ENCODE data around the gene ATP8B2.
"Not testable (repeated sequence)": the region's sequence is repeated elsewhere in the genome, so short reads cannot be mapped to it uniquely, and the experiment has no call there.

ATP8B2 gene

DNA sequence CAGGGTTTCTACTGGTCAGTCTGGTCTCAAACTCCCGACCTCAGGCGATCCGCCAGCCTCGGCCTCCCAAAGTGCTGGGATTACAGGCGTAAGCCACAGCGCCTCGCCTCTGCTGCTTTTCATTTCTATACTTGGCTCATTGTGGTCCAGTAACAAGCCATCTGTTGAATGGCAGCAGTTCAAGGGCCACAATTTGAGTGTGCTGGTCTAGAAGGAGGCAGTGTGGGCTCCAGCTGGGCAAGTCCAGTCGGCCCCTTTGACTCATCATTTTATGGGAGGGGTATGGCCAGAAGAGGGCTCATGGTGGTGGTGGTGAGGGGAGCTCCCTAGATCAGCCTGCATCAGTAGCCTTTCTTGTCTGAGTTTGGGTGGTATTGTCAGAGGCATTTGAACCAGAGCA, 33.2 kb downstream of the ATP8B2 start:
- H2AFZ ChIP-seq (ENCODE audit: low read depth, low read length): no peak overlapping the region
- TF ChIP-seq EZH2phosphoT487 (IDR thresholded peaks at IDR 0.05; ENCODE audit: low read depth): no peak
- TF ChIP-seq, protein P1, sequence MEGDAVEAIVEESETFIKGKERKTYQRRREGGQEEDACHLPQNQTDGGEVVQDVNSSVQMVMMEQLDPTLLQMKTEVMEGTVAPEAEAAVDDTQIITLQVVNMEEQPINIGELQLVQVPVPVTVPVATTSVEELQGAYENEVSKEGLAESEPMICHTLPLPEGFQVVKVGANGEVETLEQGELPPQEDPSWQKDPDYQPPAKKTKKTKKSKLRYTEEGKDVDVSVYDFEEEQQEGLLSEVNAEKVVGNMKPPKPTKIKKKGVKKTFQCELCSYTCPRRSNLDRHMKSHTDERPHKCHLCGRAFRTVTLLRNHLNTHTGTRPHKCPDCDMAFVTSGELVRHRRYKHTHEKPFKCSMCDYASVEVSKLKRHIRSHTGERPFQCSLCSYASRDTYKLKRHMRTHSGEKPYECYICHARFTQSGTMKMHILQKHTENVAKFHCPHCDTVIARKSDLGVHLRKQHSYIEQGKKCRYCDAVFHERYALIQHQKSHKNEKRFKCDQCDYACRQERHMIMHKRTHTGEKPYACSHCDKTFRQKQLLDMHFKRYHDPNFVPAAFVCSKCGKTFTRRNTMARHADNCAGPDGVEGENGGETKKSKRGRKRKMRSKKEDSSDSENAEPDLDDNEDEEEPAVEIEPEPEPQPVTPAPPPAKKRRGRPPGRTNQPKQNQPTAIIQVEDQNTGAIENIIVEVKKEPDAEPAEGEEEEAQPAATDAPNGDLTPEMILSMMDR (IDR thresholded peaks at IDR 0.05; ENCODE audit: low read depth, low read length): no peak
- H3K4me2 ChIP-seq (ENCODE audit: low read length): no peak overlapping the region
- H3K27ac ChIP-seq (ENCODE audit: low read length): no peak overlapping the region
- no peak overlapping the region for H3K4me3 ChIP-seq (ENCODE audit: low read length)
- 0 out of 2 replicates have a peak, but pooled peaks cover 3% of the 10 kb centered on the region for H3K27me3 ChIP-seq (ENCODE audit: low read depth, low read length)
- H3K36me3 ChIP-seq (replicated peaks; ENCODE audit: low read depth, low read length): no peaks in the 10 kb centered on the region
- no peak overlapping the region for H3K9ac ChIP-seq (ENCODE audit: low read length)
- H3K9me3 ChIP-seq (ENCODE audit: insufficient read depth, low read length): no peaks in the 10 kb centered on the region
- no peaks in the 10 kb centered on the region for H3K79me2 ChIP-seq (ENCODE audit: low read length)
- H4K20me1 ChIP-seq (ENCODE audit: insufficient read depth, low read length): no peaks in the 10 kb centered on the region
- H3K4me1 ChIP-seq (ENCODE audit: low read length): peaks cover 4% of the 10 kb centered on the region

DNA sequence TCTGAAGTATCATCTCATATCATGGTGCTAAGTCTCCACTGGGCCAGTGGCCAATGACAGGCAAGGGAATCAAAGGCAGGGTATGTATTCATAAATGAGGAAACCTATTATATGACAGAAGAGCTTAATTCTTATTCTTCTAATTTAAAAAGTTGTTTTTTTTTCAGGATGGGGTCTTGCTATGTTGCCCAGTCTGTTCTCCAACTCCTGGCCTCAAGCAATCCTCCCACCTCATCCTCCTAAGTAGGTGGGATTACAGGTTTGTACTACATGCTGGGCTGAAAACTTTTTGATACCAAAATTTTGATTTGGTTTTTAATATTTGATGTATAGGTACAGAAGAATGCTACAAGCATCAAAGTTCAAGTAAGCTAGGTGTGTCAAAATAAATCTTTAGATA, 35.0 kb downstream of the ATP8B2 start:
- Histone ChIP-seq H3K4me1 (ENCODE audit: low read length) (no peaks in the 10 kb centered on the region), H3K9me3 (ENCODE audit: insufficient read depth, low read length) (no peaks in the 10 kb centered on the region), H3K4me2 (ENCODE audit: low read length) (no peak overlapping the region), H3K36me3 (replicated peaks; ENCODE audit: low read depth, low read length) (no peaks in the 10 kb centered on the region), H3K27me3 (ENCODE audit: low read depth, low read length) (0 out of 2 replicates have a peak, but pooled peaks cover 3% of the 10 kb centered on the region), H2AFZ (ENCODE audit: low read depth, low read length) (no peak overlapping the region), H4K20me1 (ENCODE audit: insufficient read depth, low read length) (no peaks in the 10 kb centered on the region), H3K4me3 (ENCODE audit: low read length) (no peak overlapping the region), H3K79me2 (ENCODE audit: low read length) (no peaks in the 10 kb centered on the region), H3K27ac (ENCODE audit: low read length) (no peak overlapping the region), H3K9ac (ENCODE audit: low read length) (no peak overlapping the region)
- TF ChIP-seq, protein P1 (IDR thresholded peaks at IDR 0.05; ENCODE audit: low read depth, low read length): no peak
- no peak for TF ChIP-seq EZH2phosphoT487 (IDR thresholded peaks at IDR 0.05; ENCODE audit: low read depth)

DNA sequence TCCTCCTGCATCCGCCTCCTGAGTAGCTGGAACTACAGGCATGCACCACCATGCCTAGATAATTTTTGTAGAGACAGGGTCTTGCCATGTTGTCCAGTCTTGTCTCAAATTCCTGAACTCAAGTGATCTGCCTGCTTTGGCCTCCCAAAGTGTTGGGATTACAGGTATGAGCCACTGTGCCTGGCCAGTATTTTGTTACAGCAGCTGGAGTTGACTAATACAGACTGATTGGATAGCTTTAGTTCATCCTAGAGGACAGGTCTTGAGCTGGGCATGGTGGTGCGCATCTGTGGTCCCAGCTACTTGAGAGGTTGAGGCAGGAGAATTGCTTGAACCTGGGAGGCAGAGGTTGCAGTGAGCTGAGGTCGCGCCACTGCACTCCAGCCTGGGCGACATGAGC, 35.6 kb downstream of the ATP8B2 start:
- not testable (repeated sequence) for H3K27me3 ChIP-seq (ENCODE audit: low read depth, low read length); H3K9me3 ChIP-seq (ENCODE audit: insufficient read depth, low read length); H3K4me2 ChIP-seq (ENCODE audit: low read length); H3K4me1 ChIP-seq (ENCODE audit: low read length); H3K9ac ChIP-seq (ENCODE audit: low read length); H4K20me1 ChIP-seq (ENCODE audit: insufficient read depth, low read length); H3K4me3 ChIP-seq (ENCODE audit: low read length); H3K36me3 ChIP-seq (replicated peaks; ENCODE audit: low read depth, low read length); H3K79me2 ChIP-seq (ENCODE audit: low read length); H2AFZ ChIP-seq (ENCODE audit: low read depth, low read length); H3K27ac ChIP-seq (ENCODE audit: low read length)

DNA sequence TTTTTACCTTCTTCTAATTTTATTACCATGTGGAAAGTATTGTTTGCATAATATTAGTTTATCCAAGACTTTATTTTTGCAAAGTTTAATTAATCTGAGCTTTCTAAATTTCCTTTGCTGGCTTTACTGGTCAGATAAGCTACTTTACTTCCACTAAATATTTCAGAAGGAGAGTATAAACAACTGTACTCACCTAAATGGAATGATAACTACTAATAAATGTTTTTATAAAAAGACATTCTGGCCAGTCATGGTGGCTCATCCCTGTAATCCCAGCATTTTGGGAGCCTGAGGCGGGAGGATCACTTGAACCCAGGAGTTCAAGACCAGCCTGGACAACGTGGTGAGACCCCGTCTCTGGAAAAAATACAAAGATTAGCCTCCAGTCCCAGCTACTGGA, 36.0 kb downstream of the ATP8B2 start:
- H3K27ac ChIP-seq (ENCODE audit: low read length): no peak overlapping the region

More for the DNA sequence above, 36.0 kb downstream of the ATP8B2 start:
- no peaks in the 10 kb centered on the region for H3K4me1 ChIP-seq (ENCODE audit: low read length)
- H3K79me2 ChIP-seq (ENCODE audit: low read length): no peaks in the 10 kb centered on the region
- no peak overlapping the region for H3K4me2 ChIP-seq (ENCODE audit: low read length)
- 0 out of 2 replicates have a peak, but pooled peaks cover 3% of the 10 kb centered on the region for H3K27me3 ChIP-seq (ENCODE audit: low read depth, low read length)
- TF ChIP-seq EZH2phosphoT487 (IDR thresholded peaks at IDR 0.05; ENCODE audit: low read depth): no peak
- TF ChIP-seq, protein P1 (IDR thresholded peaks at IDR 0.05; ENCODE audit: low read depth, low read length): no peak
- no peaks in the 10 kb centered on the region for H4K20me1 ChIP-seq (ENCODE audit: insufficient read depth, low read length)
- no peak overlapping the region for H3K4me3 ChIP-seq (ENCODE audit: low read length)
- no peaks in the 10 kb centered on the region for H3K9me3 ChIP-seq (ENCODE audit: insufficient read depth, low read length)
- no peak overlapping the region for H3K9ac ChIP-seq (ENCODE audit: low read length)
- H2AFZ ChIP-seq (ENCODE audit: low read depth, low read length): no peak overlapping the region
- H3K36me3 ChIP-seq (replicated peaks; ENCODE audit: low read depth, low read length): no peaks in the 10 kb centered on the region

Measured in OCI-LY3 (cell line).